Activated CD4-positive, alpha-beta T cell treated with anti-CD3 and anti-CD28 coated beads, Interleukin-2, amount 50 U/mL, for 16 hours (primary cell): ENCODE results near the gene SMIM35.

Source experiments
- DNase-seq: peaks from one replicate; pipeline ENCODE4 v3.0.0-alpha.2; 2020

SMIM35 gene

GRCh38 chr11:118108513-118108912 lies 21.8 kb upstream of the SMIM35 start:
- DNase-seq = no peak

- no peak for DNase-seq
Observed at GRCh38 chr11:118106789-118107335, 20.1 kb upstream of the SMIM35 start.

GRCh38 chr11:118105657-118106305 lies 19.0 kb upstream of the SMIM35 start:
- DNase-seq = no peak

- DNase-seq = no peak
Observed at GRCh38 chr11:118104491-118104890, 17.7 kb upstream of the SMIM35 start.

- DNase-seq = no peak
Observed at GRCh38 chr11:118102721-118103261, 16.0 kb upstream of the SMIM35 start.

- no peak for DNase-seq
Observed at GRCh38 chr11:118100691-118101232, 14.0 kb upstream of the SMIM35 start.

- no peak for DNase-seq
Observed at GRCh38 chr11:118099838-118100556, 13.2 kb upstream of the SMIM35 start.

GRCh38 chr11:118098996-118099837 lies 12.5 kb upstream of the SMIM35 start:
- DNase-seq = no peak

- DNase-seq = no peak
Observed at GRCh38 chr11:118095967-118096367, 9.2 kb upstream of the SMIM35 start.

GRCh38 chr11:118095493-118095892 lies 8.7 kb upstream of the SMIM35 start:
- no peak for DNase-seq

GRCh38 chr11:118092907-118093571 lies 6.3 kb upstream of the SMIM35 start:
- no peak for DNase-seq

GRCh38 chr11:118091690-118092089 lies 4.9 kb upstream of the SMIM35 start:
- no peak for DNase-seq

GRCh38 chr11:118090545-118091162 lies 3.9 kb upstream of the SMIM35 start:
- DNase-seq = no peak

- no peak for DNase-seq
Observed at GRCh38 chr11:118088531-118088930, 1.8 kb upstream of the SMIM35 start.

GRCh38 chr11:118087931-118088330 lies 1.2 kb upstream of the SMIM35 start:
- no peak for DNase-seq

- DNase-seq = no peak
Observed at GRCh38 chr11:118084656-118085055, 2.1 kb downstream of the SMIM35 start.

GRCh38 chr11:118084247-118084646 lies 2.5 kb downstream of the SMIM35 start:
- DNase-seq = no peak

- no peak for DNase-seq
Observed at GRCh38 chr11:118082880-118083552, 3.7 kb downstream of the SMIM35 start.

GRCh38 chr11:118081241-118081958 lies 5.4 kb downstream of the SMIM35 start:
- DNase-seq = no peak

GRCh38 chr11:118080296-118080695 lies 6.5 kb downstream of the SMIM35 start:
- no peak for DNase-seq
